Hepatocyte (in vitro differentiated cells): ENCODE results near the gene SEBOX. TPM values are rescaled to one million over a fixed set of nuclear protein-coding genes. Genes with fewer than 3 reads are reported as not detected.

Experiments
- DNase-seq: peaks from one replicate; pipeline ENCODE4 v3.0.0-alpha.2; 2016; ENCODE audit warnings: low spot score
- H2AFZ ChIP-seq: fragments of 200-600 bp; sonication (generic); 2 replicates; pipeline ENCODE4 v1.6.0; 2016; ENCODE audit warnings: antibody characterized with exemption, mild to moderate bottlenecking
- H3K27ac ChIP-seq: fragments of 200-600 bp; sonication (generic); 2 replicates; pipeline ENCODE4 v1.5.1; 2016; ENCODE audit warnings: mild to moderate bottlenecking
- H3K27me3 ChIP-seq: fragments of 200-600 bp; sonication (generic); 2 replicates; pipeline ENCODE4 v1.6.1; 2016
- H3K36me3 ChIP-seq: fragments of 200-600 bp; sonication (generic); replicated peaks from 2 replicates; pipeline ENCODE4 v1.5.1; 2016; ENCODE audit warnings: low read depth; ENCODE audit not compliant: insufficient read depth
- H3K4me1 ChIP-seq: fragments of 200-600 bp; sonication (generic); 2 replicates; pipeline ENCODE4 v1.5.1; 2016; ENCODE audit warnings: mild to moderate bottlenecking, moderate library complexity; ENCODE audit not compliant: insufficient read depth
- H3K4me2 ChIP-seq: fragments of 200-600 bp; sonication (generic); 2 replicates; pipeline ENCODE4 v1.6.0; 2016
- H3K4me3 ChIP-seq: fragments of 200-600 bp; sonication (generic); 2 replicates; pipeline ENCODE4 v1.5.1; 2016; ENCODE audit warnings: mild to moderate bottlenecking
- H3K79me2 ChIP-seq: fragments of 200-600 bp; sonication (generic); 2 replicates; pipeline ENCODE4 v1.6.0; 2017; ENCODE audit warnings: mild to moderate bottlenecking
- H3K9me2 ChIP-seq: fragments of 200-600 bp; sonication (generic); replicated peaks from 2 replicates; pipeline ENCODE4 v1.6.0; 2017; ENCODE audit warnings: mild to moderate bottlenecking; ENCODE audit not compliant: insufficient read depth
- H3K9me3 ChIP-seq: fragments of 200-600 bp; sonication (generic); 2 replicates; pipeline ENCODE4 v1.5.1; 2016; ENCODE audit warnings: low read depth, mild to moderate bottlenecking
- H4K20me1 ChIP-seq: fragments of 200-600 bp; sonication (generic); 2 replicates; pipeline ENCODE4 v1.6.0; 2016; ENCODE audit warnings: mild to moderate bottlenecking; ENCODE audit not compliant: insufficient read depth, poor library complexity, severe bottlenecking
- EZH2 ChIP-seq: fragments of 200-600 bp; sonication (generic); IDR thresholded peaks from 2 replicates; pipeline ENCODE4 v1.6.1; 2016; ENCODE audit warnings: antibody characterized with exemption, mild to moderate bottlenecking, borderline replicate concordance
- EZH2phosphoT487 ChIP-seq: fragments of 200-600 bp; sonication (generic); IDR thresholded peaks from one replicate; pipeline ENCODE4 v1.6.1; 2018; ENCODE audit warnings: antibody characterized with exemption, mild to moderate bottlenecking, low read depth, moderate library complexity; ENCODE audit not compliant: unreplicated experiment, severe bottlenecking
- WGBS: methylation state at CpG from one replicate; pipeline ENCODE4 v1.1.6; 2016; ENCODE audit warnings: low lambda C conversion rate; ENCODE audit errors: missing lambda C conversion rate; 5-methylcytosine and 5-hydroxymethylcytosine counted together
- polyA plus RNA-seq: library from polyadenylated mRNA; unstranded; fragments of >200 nt; fragmentation: Nextera tagmentation; extraction: Ambion mirVana; gene quantifications from 2 replicates; pipeline ENCODE4 v1.2.1, GENCODE V29; 2016
- total RNA-seq: library from RNA; depleted of rRNA; stranded (reverse); fragments of >200 nt; gene quantifications from 2 replicates; pipeline ENCODE4 v1.2.3, GENCODE V29; 2014
- TF ChIP-seq, protein P1 (sequence below): fragments of 200-600 bp; sonication (generic); IDR thresholded peaks from 2 replicates; pipeline ENCODE4 v1.5.1; 2016; ENCODE audit warnings: antibody characterized with exemption, mild to moderate bottlenecking; ENCODE audit not compliant: poor library complexity

SEBOX gene
- total and polyA plus RNA-seq, 2 experiments from 2014 or later = not detected

DNA sequence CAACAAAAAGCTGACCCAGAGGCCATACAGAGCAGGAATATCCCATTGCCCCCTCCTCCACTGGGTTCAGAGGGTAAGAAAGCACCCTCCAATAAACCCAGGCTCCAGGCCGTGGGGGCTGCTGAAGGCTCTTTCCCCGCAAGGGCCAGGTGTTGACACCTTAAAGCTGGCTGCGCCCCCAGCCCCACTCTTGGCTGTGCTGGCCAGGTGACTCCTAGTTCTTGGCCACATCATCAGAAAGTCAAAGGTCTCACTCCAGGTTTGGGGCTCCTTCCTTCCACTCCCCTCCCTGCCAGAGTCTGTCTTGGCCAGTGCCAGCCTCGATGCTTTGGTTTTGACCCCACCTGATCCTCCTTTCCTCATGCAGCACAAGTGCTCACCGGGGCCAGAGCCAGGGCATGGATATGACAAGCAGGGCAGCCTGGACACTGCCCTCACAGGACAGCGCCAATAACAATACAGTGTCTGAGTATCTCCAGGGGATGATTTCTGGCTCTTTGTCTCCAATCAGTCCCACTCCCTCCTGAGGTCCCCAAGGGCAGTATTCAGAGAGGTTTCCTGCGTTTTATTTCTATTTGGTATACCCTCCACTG lies 32.8 kb upstream of the SEBOX start:
- H3K4me3 ChIP-seq = no peak overlapping the region
- H4K20me1 ChIP-seq = no peaks in the 10 kb centered on the region
- H3K4me1 ChIP-seq = peaks cover 22% of the 10 kb centered on the region
- no peaks in the 10 kb centered on the region for H3K79me2 ChIP-seq
- WGBS = 92% methylated on average over 7 of the region's 7 CpGs
- TF ChIP-seq, protein P1, sequence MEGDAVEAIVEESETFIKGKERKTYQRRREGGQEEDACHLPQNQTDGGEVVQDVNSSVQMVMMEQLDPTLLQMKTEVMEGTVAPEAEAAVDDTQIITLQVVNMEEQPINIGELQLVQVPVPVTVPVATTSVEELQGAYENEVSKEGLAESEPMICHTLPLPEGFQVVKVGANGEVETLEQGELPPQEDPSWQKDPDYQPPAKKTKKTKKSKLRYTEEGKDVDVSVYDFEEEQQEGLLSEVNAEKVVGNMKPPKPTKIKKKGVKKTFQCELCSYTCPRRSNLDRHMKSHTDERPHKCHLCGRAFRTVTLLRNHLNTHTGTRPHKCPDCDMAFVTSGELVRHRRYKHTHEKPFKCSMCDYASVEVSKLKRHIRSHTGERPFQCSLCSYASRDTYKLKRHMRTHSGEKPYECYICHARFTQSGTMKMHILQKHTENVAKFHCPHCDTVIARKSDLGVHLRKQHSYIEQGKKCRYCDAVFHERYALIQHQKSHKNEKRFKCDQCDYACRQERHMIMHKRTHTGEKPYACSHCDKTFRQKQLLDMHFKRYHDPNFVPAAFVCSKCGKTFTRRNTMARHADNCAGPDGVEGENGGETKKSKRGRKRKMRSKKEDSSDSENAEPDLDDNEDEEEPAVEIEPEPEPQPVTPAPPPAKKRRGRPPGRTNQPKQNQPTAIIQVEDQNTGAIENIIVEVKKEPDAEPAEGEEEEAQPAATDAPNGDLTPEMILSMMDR = no peak
- TF ChIP-seq EZH2phosphoT487 (no peak), EZH2 (no peak)
- no peak for DNase-seq
- no peaks in the 10 kb centered on the region for H3K27me3 ChIP-seq
- H3K9me3 ChIP-seq = no peaks in the 10 kb centered on the region
- no peaks in the 10 kb centered on the region for H3K9me2 ChIP-seq
- no peak overlapping the region for H2AFZ ChIP-seq
- H3K4me2 ChIP-seq = no peak overlapping the region
- no peaks in the 10 kb centered on the region for H3K36me3 ChIP-seq
- H3K27ac ChIP-seq = peak overlapping the region; percentile 59

DNA sequence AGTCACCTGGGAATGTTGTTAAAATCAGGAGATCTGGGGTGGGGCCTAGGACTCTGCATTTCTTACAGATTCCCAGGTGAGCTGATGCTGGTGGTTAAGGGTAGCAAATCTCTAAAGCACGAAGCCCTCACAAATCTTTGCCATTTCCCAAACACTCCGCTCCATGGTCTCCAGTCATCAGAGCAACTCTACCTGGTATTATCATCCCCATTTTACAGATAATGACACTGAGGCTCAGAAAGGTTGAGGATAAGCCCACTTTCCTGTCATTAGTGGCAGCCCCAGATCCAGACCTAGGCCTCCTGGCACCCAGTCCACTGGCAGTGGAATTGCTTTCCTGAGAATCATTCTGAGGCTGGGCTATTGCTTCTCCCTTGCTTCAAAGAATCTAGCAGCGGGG lies 32.3 kb upstream of the SEBOX start:
- Histone ChIP-seq H3K4me2 (no peak overlapping the region), H3K9me3 (no peaks in the 10 kb centered on the region), H2AFZ (no peak overlapping the region), H3K27me3 (no peaks in the 10 kb centered on the region), H3K9me2 (no peaks in the 10 kb centered on the region), H3K36me3 (no peaks in the 10 kb centered on the region), H3K79me2 (no peaks in the 10 kb centered on the region), H3K4me3 (no peak overlapping the region), H3K4me1 (peaks cover 22% of the 10 kb centered on the region), H4K20me1 (no peaks in the 10 kb centered on the region), H3K27ac (peak overlapping the region; percentile 80)
- TF ChIP-seq EZH2 (no peak), EZH2phosphoT487 (no peak)
- TF ChIP-seq, protein P1 = no peak
- no peak for DNase-seq
- 97% methylated on average over 3 of the region's 3 CpGs for WGBS

DNA sequence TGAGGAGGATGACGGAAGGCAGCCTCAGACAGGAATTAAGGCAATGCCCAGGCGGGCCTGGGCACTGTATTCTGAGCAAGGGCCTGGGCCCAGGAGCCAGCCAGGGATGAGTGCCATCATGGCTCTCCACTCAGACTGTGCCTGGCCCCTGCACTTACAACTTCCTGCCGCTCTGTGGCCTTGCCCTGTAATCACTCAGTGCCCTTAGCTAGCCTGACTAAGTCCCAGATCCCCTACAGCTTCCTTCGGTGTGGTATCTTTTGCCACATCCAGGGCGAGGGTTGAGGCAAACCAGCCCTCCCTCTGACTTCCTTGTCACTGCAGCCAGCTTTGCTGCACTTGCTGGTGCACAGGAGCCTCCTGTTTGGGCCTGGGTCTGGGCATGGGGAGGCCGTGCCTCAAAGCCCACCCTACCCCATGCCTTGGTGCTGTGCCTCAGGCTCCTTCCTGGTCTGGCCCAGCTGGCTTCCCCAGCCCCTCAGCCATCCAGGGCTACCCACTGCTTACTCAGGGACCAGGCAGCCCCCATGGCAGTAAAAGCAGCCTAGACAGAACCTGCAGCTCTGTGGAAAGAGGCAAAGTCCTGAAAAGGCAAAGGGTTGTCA lies 31.7 kb upstream of the SEBOX start:
- Histone ChIP-seq H3K9me3 (no peaks in the 10 kb centered on the region), H3K36me3 (no peaks in the 10 kb centered on the region), H3K9me2 (no peaks in the 10 kb centered on the region), H2AFZ (no peak overlapping the region), H3K4me3 (no peak overlapping the region), H3K4me1 (peaks cover 22% of the 10 kb centered on the region), H3K27ac (peak overlapping the region; percentile 80), H3K79me2 (no peaks in the 10 kb centered on the region), H3K27me3 (no peaks in the 10 kb centered on the region), H3K4me2 (no peak overlapping the region), H4K20me1 (no peaks in the 10 kb centered on the region)
- TF ChIP-seq, protein P1 = no peak
- TF ChIP-seq EZH2 (no peak), EZH2phosphoT487 (no peak)
- WGBS = 65% methylated on average over 6 of the region's 6 CpGs
- no peak for DNase-seq
